IPS-18c (cell line): ENCODE data around the gene ZNF519.

ENCODE experiments used
- H3K4me3 ChIP-seq: 2 replicates; pipeline ENCODE4 v1.7.0; 2013; ENCODE audit warnings: low read depth, mild to moderate bottlenecking, low read length, moderate library complexity; ENCODE audit not compliant: insufficient read depth
- H3K9me3 ChIP-seq: one replicate; pipeline ENCODE4 v1.6.1; 2013; ENCODE audit warnings: mild to moderate bottlenecking, low read length, moderate library complexity; ENCODE audit not compliant: control insufficient read depth, insufficient read depth

ZNF519 gene

GRCh38 chr18:14117606-14118005, 14.6 kb downstream of the ZNF519 start:
- no peaks in the 10 kb centered on the region for H3K9me3 ChIP-seq

GRCh38 chr18:14106906-14107305, 25.3 kb downstream of the ZNF519 start:
- no peak overlapping the region for H3K4me3 ChIP-seq
- H3K9me3 ChIP-seq, result peaks cover 7% of the 10 kb centered on the region

More at GRCh38 chr18:14117606-14118005, 14.6 kb downstream of the ZNF519 start:
- H3K4me3 ChIP-seq, result no peak overlapping the region

DNA sequence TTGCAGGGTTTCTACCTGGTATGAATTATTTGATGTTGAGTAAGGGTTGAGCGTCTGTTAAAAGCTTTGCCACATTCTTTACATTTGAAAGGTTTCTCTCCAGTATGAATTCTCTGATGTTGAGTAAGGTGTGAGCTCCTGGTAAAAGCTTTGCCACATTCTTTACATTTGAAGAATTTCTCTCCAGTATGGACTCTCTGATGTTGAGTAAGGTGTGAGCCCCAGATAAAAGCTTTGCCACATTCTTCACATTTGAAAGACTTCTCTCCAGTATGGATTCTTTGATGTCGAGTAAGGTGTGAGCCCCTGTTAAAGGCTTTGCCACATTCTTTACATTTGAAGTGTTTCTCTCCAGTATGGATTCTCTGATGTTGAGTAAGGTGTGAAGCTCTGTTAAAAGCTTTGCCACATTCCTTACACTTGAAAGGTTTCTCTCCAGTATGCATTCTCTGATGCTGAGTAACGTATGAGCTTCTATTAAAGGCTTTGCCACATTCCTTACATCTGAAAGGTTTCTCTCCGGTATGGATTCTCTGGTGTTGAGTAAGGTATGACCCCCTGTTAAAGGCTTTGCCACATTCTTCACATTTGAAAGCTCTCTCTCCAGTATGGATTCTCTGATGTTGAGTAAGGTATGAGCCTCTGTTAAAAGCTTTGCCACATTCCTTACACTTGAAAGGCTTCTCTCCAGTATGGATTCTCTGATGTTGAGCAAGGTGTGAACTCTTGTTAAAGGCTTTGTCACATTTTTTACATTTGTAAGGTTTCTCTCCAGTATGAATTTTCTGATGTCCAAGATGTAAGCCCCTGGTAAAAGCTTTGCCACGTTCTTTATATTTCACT, 27.1 kb downstream of the ZNF519 start:
- Histone ChIP-seq H3K4me3 (no peak overlapping the region), H3K9me3 (peaks cover 7% of the 10 kb centered on the region)

GRCh38 chr18:14104201-14104600, 28.0 kb downstream of the ZNF519 start:
- no peak overlapping the region for H3K4me3 ChIP-seq
- H3K9me3 ChIP-seq, result peaks cover 7% of the 10 kb centered on the region

GRCh38 chr18:14100503-14101286, 31.5 kb downstream of the ZNF519 start:
- Histone ChIP-seq H3K9me3 (peaks cover 2% of the 10 kb centered on the region), H3K4me3 (no peak overlapping the region)

- Histone ChIP-seq H3K9me3 (peaks cover 2% of the 10 kb centered on the region), H3K4me3 (no peak overlapping the region)
These were observed 33.8 kb downstream of the ZNF519 start for GRCh38 chr18:14098428-14098827.

DNA sequence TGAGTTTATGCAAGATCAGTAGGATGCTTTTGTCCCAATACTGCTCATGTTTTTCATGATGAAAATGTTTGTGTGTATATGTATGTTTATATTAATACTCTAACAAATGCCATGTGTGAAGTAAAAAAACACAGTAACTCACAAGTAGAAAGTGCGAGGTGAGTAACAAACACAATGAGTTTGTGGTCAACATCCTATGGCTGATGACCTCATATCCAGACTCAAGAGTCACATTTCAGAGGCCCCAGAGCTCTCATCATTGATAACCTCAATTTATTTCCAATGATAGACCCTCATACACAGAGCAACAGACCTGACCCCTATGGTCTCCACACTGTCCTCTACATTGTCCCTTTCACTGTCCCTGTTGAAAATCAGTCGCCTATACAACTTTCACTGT, 34.5 kb downstream of the ZNF519 start:
- Histone ChIP-seq H3K4me3 (no peak overlapping the region), H3K9me3 (peaks cover 2% of the 10 kb centered on the region)

GRCh38 chr18:14093307-14093915, 38.8 kb downstream of the ZNF519 start:
- H3K4me3 ChIP-seq, result no peak overlapping the region
- no peaks in the 10 kb centered on the region for H3K9me3 ChIP-seq

GRCh38 chr18:14092625-14093306, 39.5 kb downstream of the ZNF519 start:
- no peak overlapping the region for H3K4me3 ChIP-seq

GRCh38 chr18:14089781-14090180, 42.5 kb downstream of the ZNF519 start:
- H3K4me3 ChIP-seq, result no peak overlapping the region
- no peaks in the 10 kb centered on the region for H3K9me3 ChIP-seq

More at GRCh38 chr18:14092625-14093306, 39.5 kb downstream of the ZNF519 start:
- no peaks in the 10 kb centered on the region for H3K9me3 ChIP-seq

- H3K9me3 ChIP-seq, result no peaks in the 10 kb centered on the region
- H3K4me3 ChIP-seq, result no peak overlapping the region
These were observed 43.0 kb downstream of the ZNF519 start for GRCh38 chr18:14089191-14089590.

DNA sequence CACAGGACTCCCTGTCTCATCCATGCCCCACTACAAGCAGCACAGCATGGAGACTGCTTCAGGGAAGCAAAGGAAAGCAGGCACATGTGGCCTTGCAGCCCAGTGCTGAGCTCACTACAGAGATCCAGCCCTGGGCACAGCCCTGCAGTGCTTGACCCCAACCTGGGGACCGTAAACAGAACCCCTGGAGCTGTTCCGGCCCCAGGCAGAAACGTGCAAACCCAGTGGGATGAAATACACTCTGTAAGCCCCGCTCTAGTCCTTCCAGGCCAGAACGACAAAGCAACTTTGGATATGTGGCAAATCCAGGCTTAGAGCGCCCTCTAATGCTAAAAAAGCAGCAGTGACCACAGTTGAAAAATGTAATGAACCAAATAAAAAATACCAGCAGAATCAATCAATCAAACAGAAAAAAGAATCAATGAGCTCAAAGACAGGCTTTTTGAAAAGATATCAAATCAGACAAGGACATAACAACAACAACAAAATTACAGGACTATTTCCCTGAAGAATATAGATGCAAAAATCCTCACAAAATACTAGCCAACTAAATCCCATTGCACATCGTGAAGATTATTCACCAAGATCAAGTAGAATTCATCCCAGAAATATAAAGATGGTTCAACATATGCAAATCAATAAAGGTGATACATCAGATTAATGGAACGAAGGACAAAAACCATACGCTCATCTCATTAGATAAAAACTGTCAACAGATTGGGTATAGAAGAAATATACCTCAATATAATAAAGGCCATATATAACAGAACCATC, 45.6 kb downstream of the ZNF519 start:
- Histone ChIP-seq H3K4me3 (no peak overlapping the region), H3K9me3 (no peaks in the 10 kb centered on the region)

- H3K9me3 ChIP-seq, result no peaks in the 10 kb centered on the region
- H3K4me3 ChIP-seq, result no peak overlapping the region
These were observed 46.3 kb downstream of the ZNF519 start for GRCh38 chr18:14085770-14086457.

DNA sequence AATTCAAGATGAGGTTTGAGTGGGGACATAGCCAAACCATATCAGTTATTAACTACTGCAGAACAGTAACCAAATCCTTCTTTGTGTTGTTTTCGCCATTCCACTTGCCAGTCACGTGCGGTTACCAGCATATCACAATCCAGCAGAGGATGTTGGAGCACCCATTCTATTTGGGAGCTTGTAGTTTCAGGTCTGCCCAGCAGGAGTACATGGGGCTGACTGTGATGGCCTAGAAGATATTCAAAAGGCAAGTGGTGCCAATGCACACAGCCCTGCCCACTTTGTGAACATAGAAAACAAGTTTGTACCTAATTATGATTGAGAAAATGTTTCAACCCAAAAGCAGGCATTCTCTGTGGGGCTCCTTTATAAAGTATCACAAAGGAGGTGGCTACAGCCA, 57.0 kb downstream of the ZNF519 start:
- Histone ChIP-seq H3K4me3 (no peak overlapping the region), H3K9me3 (no peaks in the 10 kb centered on the region)

DNA sequence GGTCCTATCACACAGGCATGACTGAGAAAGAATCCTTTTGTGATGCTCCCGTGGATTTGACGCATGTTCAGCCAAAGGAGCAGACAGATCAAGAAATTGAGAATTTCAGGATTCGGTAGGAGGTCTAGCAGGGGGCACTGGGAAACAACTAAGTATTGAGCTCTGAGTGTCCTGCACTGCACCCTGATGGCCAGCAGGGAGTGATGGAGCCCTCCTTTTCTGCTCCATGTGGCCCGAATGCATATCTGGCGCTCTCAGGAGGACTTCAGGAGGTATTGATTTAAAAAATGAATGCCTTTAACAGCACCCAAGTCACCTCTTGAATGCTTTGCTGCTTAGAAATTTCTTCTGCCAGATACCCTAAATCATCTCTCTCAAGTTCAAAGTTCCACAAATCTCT, 58.0 kb downstream of the ZNF519 start:
- Histone ChIP-seq H3K4me3 (no peak overlapping the region), H3K9me3 (peaks cover 2% of the 10 kb centered on the region)

DNA sequence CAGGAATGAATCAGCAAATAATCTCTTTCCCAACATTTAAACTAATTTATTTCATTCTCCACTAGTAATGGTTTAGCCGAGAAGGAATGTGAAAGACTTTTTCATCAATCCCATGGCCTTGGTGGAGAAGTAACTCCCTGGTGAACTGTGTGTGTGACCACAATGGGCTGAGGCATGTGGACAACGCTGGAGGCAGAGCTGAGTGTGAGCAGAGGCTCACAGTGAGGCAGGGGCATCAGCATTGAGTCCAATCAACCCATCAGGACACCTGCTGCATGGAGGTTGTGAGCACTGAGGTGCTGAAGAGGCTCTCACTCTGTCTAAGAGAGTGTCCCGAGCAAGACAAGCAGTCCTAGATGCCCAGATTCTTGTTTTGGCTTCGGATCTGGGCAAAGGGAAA, 78.6 kb downstream of the ZNF519 start:
- H3K4me3 ChIP-seq, result no peak overlapping the region

More for the DNA sequence above, 78.6 kb downstream of the ZNF519 start:
- peaks cover 4% of the 10 kb centered on the region for H3K9me3 ChIP-seq
